Measurements from ENCODE around the gene CDC37.
"Not testable (repeated sequence)": the region's sequence is repeated elsewhere in the genome, so short reads cannot be mapped to it uniquely, and the experiment has no call there.

The CDC37 gene

DNA sequence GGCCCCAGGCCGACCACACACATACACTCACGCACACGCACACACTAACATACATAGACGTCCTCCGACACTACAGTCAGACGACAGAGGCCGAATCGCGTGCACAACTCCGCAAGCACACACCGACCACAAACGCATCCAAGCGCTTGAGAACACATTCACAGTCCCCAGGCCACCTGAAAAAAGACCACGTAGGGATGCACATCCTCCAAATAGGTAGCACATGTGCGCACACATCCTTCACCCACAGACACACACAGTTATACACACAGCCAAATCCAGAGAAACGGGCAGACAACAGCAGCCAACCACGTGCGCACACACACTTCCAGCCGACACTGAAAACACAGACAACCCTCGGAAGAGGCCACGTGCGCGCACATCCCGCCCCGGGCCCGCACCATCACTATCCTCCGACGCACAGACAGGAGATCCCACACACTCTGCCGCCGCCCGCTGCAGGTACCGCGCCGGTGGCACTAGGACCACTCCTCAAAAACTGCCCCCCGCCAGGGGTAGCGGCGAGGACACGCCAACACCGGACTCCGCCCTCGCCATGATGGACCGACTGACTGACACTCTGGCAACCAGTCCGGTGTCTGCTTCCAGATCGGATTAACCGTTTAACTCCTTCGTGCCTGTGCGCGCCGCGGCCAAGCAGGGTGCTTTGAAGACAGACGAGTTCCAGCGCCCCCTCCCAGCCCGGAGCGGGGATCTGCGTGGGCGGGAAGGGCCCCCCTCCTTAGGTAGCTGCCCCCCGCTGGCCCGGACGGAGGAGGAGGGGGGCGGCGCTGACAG is 16.5 kb upstream of the CDC37 start:
- DNase-seq (ENCODE audit: low spot score) = peak; percentile 76

- DNase-seq (ENCODE audit: low spot score) = peak; percentile 52
Observed at GRCh38 chr19:10419200-10419645, 15.9 kb upstream of the CDC37 start.

GRCh38 chr19:10418485-10419199 is 15.3 kb upstream of the CDC37 start:
- peak; percentile 40 for DNase-seq (ENCODE audit: low spot score)

DNA sequence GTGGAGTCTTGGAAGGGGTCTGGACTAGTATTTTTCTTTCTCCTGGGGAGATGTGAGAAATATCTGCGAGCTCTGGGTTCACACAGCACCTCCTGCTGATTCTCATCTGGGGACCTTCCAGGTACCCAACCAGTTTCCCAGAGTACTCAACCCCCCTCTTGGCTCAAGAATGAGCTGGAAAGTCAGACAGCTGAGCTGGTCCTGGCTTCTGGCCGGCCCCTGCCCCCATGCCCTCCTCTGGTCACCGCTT is 14.8 kb upstream of the CDC37 start:
- DNase-seq (ENCODE audit: low spot score) = peak; percentile 37

- no peak for DNase-seq (ENCODE audit: low spot score)
Observed at GRCh38 chr19:10417541-10418234, 14.3 kb upstream of the CDC37 start.

DNA sequence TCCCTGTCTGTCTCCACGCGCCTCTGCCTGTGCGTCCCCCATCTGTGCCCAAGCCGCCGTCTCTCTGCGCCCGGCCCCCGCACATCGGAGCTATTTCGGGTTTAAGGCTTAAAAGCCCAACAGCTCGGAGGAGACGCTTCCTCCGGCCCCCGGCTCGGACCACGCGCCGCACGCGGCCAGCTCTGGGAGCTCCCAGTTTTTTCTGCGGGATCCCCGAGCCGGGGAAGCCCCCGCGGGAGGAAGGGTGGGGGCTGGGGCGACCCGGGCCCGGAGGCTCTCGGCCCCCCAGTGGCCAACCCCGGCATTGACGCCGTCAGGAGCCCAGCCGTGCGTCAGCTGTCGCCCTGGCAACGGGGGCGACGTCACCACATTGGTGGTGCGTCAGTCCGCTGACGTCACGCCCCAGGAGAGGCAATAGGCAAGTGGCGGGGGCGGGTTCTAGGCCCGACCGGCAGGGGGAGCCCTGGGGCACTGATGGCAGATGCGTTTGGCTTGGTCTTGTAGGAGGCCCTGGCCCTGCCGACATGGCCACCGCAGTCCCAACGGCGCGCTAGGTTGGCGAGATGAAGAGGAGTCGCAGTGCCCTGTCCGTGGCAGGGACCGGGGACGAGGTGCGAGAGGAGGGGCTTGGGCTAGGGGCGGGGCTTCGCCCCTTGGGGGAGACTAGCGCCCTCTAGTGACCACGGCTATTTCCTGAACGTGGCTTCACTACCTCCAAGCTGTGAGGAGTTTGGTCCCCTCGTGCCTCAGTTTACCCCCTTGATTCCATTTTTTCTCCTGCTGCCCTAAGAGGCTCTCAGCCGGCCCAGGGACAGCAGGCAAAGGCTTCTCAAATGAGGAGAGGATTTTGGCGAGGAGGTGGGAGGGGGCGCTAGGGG is 13.3 kb upstream of the CDC37 start:
- peak; percentile 97 for DNase-seq (ENCODE audit: low spot score)

DNA sequence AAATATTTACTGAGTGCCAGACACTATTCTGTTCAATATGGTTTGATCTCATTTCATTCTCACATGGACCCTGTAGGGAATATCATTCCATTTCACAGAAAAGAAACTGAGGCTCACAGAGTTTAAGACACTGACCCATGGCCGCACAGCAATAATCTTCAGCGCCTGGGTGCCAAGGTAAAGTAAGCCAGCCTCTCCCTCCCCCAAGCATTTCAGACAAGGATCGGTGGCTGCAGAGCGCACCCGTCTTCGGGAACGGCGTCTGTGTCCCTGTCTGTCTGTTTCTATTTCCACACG is 12.7 kb upstream of the CDC37 start:
- no peak for DNase-seq (ENCODE audit: low spot score)

DNA sequence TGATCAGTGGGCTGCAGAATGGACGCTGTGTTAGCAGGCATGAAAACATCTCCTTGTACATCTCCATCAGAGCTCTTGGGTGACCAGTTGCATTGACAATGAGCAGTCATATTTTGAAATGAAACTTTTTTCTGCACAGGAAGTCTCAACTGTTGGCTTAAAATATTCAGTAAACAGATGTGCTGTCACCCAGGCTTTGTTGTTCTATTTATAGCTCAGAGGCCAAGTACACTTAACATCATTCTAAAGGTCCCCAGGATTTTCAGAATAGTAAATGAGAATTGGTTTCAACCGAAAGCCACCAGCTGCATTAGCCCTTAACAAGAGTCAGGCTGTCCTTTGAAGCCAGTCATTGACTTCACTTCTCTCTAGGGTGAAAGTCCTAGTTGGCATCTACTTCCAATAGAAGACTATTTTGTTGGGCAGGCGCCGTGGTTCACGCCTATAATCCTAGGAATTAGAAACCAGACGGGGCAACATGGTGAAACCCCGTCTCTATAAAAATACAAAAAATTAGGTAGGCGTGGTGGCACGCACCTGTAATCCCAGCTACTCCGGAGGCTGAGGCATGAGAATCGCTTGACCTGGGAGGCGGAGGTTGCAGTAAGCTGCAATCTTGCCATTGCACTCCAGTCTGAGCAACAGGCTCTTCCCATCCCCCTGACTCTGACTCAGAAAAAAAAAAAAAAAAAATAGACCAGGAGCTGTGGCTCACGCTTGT is 9.1 kb upstream of the CDC37 start:
- DNase-seq (ENCODE audit: low spot score) = no peak

- not testable (repeated sequence) for DNase-seq (ENCODE audit: low spot score)
Observed at GRCh38 chr19:10411224-10411623, 7.9 kb upstream of the CDC37 start.

DNA sequence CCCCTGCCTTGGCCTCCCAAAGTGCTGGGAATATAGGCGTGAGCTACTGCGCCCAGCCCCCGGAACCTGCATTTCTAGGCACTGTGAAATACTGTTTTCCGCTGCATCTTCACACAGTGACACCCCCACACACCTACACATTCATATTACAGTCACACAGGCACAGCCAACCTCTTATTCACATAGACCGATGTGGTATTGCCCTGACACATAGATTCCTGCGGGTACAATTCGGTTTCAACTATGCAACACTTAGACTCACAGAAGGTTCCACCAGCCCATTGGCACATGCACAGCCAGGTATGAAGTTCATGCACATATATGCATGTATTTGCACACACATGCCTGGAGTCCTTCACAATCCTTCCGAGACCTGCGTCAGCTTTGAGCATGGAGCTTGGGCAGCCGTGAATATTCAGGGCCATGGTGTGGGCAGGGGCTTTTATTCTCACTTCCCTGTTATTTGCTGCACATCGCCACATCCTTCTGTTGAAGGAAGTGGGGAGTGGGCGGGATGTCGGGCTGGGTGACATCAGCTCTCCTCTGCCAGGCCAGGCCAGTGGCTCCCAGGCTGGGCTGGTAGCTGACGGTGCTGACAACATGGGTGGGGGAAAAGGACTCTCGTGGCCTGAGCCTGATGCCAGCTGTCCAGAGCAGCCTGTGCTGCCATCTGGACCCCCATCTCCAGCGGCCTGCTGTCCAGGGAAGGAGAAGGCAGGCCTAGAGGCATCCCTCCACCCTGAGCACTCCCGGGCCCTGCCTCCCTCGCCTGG is 5.4 kb upstream of the CDC37 start:
- no peak for DNase-seq (ENCODE audit: low spot score)

- no peak for DNase-seq (ENCODE audit: low spot score)
Observed at GRCh38 chr19:10407096-10407495, 3.8 kb upstream of the CDC37 start.

DNA sequence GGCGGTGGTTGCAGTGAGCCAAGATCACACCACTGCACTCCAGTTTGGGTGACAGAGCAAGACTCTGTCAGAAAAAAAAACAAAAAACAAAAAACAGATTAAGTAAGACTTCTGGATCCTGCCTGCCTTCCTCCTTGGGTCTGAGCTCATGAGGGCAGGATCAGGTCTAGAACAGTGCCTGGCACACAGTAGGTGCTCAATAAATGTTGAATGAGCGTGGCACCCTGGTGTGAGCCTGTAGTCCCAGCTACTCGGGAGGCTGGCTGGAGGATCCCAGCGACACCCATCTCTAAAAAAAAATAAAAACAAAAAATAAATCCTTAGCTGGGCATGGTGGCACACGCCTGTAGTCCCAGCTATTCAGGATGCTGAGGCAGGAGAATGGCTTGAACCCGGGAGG is 2.8 kb upstream of the CDC37 start:
- no peak for DNase-seq (ENCODE audit: low spot score)

GRCh38 chr19:10404888-10405820 is 1.8 kb upstream of the CDC37 start:
- DNase-seq (ENCODE audit: low spot score) = no peak

DNA sequence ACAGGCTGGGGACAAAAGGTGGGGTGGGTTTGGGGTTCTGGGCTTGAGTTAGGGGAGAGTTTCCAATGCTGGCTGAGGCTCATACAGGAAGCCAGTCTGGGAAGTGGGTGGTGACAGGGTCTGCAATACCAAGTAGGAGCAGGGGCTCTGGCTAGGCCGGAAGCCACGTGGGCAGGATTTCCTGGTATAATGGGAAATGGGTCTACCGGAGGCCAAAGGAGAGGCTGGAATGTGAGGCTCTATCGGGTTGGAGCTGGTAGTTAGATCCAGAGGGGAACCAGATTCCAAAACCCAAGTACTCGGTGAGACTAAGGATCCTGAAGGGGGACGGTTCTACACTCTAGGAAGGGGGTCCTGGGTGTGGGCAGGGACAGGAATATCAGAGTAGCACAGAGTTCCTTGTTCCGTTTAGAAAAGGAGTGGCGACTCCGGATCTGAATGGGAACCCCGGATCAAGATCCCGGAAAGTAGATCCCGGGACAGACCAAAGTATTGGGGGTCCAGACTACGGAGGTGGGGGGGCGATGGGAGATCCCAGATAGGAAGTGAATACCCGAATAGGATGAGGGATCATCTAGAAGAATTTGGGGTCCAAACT is 802 bp downstream of the CDC37 start:
- peak; percentile 55 for DNase-seq (ENCODE audit: low spot score)

DNA sequence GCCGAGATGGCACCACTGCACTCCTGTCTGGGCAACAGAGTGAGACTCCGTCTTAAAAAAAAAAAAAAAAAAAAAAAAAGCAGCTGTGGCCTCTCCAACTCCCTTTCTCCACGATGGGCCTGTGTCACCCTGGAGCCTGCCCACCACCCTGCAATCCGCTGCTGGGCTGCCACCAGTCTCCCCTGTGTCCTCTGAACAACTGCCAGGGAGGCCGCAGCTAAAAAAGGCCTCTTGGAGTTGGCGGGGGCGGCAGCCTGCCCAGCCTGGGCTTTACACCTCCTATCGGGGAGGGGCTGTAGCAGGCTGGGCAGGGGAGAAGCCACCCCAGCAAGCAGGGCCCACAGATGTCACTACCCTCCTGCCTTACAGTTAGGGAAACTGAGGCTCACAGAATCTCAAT is 3.5 kb downstream of the CDC37 start:
- DNase-seq (ENCODE audit: low spot score) = no peak

- DNase-seq (ENCODE audit: low spot score) = not testable (repeated sequence)
Observed at GRCh38 chr19:10399340-10399739, 4.0 kb downstream of the CDC37 start.

DNA sequence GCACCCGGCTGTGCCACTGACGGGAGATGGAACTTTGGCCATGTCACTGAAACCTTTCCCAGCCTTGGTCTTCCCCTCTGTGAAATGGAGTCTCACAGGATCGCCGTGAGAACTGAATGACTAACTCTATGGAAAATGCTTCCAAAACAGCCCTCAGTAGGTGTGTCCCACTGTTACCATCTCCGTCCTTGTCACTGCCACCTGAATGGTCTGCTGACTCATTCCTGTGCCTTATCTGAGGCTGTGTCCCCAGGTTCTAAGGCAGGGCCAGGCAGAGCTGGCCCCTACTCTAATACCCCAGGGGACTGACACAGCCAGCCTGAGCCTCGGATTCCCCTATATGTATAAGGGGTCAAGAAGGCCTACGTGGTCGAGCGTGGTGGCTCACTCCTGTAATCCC is 4.5 kb downstream of the CDC37 start:
- DNase-seq (ENCODE audit: low spot score) = no peak

- DNase-seq (ENCODE audit: low spot score) = no peak
Observed at GRCh38 chr19:10395917-10396316, 7.4 kb downstream of the CDC37 start.

- no peak for DNase-seq (ENCODE audit: low spot score)
Observed at GRCh38 chr19:10395436-10395835, 7.9 kb downstream of the CDC37 start.

Measured in AG08396 (cell line).